Thyroid gland (tissue), 4 donors: ENCODE measurements around the gene DTX2. TPM values are rescaled to one million over a fixed set of nuclear protein-coding genes. Genes with fewer than 3 reads are reported as not detected.
"Not testable (repeated sequence)": the region's sequence is repeated elsewhere in the genome, so short reads cannot be mapped to it uniquely, and the experiment has no call there.

ENCODE experiments used
- DNase-seq, 2 donors: peaks; one replicate each; pipeline ENCODE4 v3.0.0-alpha.2; 2019
- H3K27ac ChIP-seq, 3 donors: fragments of 200-600 bp; sonication (generic); 1 replicate in 2 of 3; 2 replicates in 1 of 3; pipeline ENCODE4 v1.5.1; 2016 to 2019; ENCODE audit warnings: mild to moderate bottlenecking in 1 of 3, moderate library complexity in 1 of 3
- H3K27me3 ChIP-seq: fragments of 200-600 bp; sonication (generic); one replicate; pipeline ENCODE4 v1.5.1; 2019
- H3K36me3 ChIP-seq, 2 donors: fragments of 200-600 bp; sonication (generic); one replicate each; pipeline ENCODE4 v1.5.1; 2016 to 2019
- H3K4me1 ChIP-seq, 2 donors: fragments of 200-600 bp; sonication (generic); one replicate each; pipeline ENCODE4 v1.5.1; 2017 to 2019
- H3K4me3 ChIP-seq, 3 donors: fragments of 200-600 bp; sonication (generic); replicated peaks in 1 of 3; 1 replicate in 2 of 3; 2 replicates in 1 of 3; pipeline ENCODE4 v1.5.1; 2016; ENCODE audit warnings: mild to moderate bottlenecking in 1 of 3
- H3K9me3 ChIP-seq: fragments of 200-600 bp; sonication (generic); one replicate; pipeline ENCODE4 v1.5.1; 2017
- WGBS, 2 donors: methylation state at CpG; one replicate each; pipeline ENCODE4 v1.1.5; 2017; 5-methylcytosine and 5-hydroxymethylcytosine counted together
- intact Hi-C: fragments of 100-400 bp; cut with DNase I; formaldehyde crosslinking; loops from one replicate; pipeline ENCODE4 v1.15.1; 2023
- total RNA-seq, 4 donors: library from RNA; depleted of rRNA; stranded (reverse); fragments of >200 nt; gene quantifications; one replicate each; pipeline ENCODE4 v1.2.3, GENCODE V29; 2016

Gene DTX2
- total RNA-seq, 4 donors from 2014 or later, result 20.4 to 32.5 (median 25.2) TPM

GRCh38 chr7:76441792-76442191 lies 19.7 kb upstream of the DTX2 start:
- 70 to 100% methylated on average over 1 to 2 of the region's 10 CpGs for WGBS, 2 donors
- H3K27me3 ChIP-seq, H3K36me3 ChIP-seq, H3K27ac ChIP-seq, DNase-seq, intact Hi-C loops, H3K9me3 ChIP-seq, H3K4me3 ChIP-seq, H3K4me1 ChIP-seq: not testable (repeated sequence)

GRCh38 chr7:76442664-76443446 lies 18.7 kb upstream of the DTX2 start:
- DNase-seq, intact Hi-C loops: not testable (repeated sequence)
- 93 to 100% methylated on average over 2 to 3 of the region's 5 CpGs for WGBS, 2 donors

GRCh38 chr7:76443846-76444245 lies 17.7 kb upstream of the DTX2 start:
- H3K9me3 ChIP-seq, H3K4me1 ChIP-seq, H3K36me3 ChIP-seq, H3K4me3 ChIP-seq, intact Hi-C loops, H3K27me3 ChIP-seq: not testable (repeated sequence)
- peak overlapping the region in 1 of 3 donors; percentile 36 for H3K27ac ChIP-seq
- 39 to 53% methylated on average over 5 to 12 of the region's 12 CpGs for whole genome bisulfite sequencing, 2 donors
- peak; percentile 44 to 65 for DNase-seq

More at GRCh38 chr7:76442664-76443446, 18.7 kb upstream of the DTX2 start:
- not testable (repeated sequence) for H3K36me3 ChIP-seq, H3K27me3 ChIP-seq, H3K9me3 ChIP-seq, H3K27ac ChIP-seq, H3K4me1 ChIP-seq, H3K4me3 ChIP-seq

- H3K4me3 ChIP-seq, H3K27me3 ChIP-seq, intact Hi-C loops, H3K4me1 ChIP-seq, H3K9me3 ChIP-seq, H3K36me3 ChIP-seq: not testable (repeated sequence)
- peak in 1 of 2 donors; percentile 51 for DNase-seq
- WGBS, 2 donors, result 9 to 17% methylated on average over 4 of the region's 5 CpGs
- peak overlapping the region in 1 of 3 donors; percentile 13 for H3K27ac ChIP-seq
Observed at GRCh38 chr7:76445577-76446008, 15.9 kb upstream of the DTX2 start.

GRCh38 chr7:76457017-76457416 lies 4.5 kb upstream of the DTX2 start:
- H3K4me3 ChIP-seq, H3K27ac ChIP-seq, DNase-seq, intact Hi-C loops, H3K9me3 ChIP-seq, H3K36me3 ChIP-seq, H3K27me3 ChIP-seq, H3K4me1 ChIP-seq: not testable (repeated sequence)
- no CpG with 5 or more reads among the region's 4 CpGs for WGBS, 2 donors

GRCh38 chr7:76458504-76458903 lies 3.0 kb upstream of the DTX2 start:
- H3K4me3 ChIP-seq, H3K36me3 ChIP-seq, intact Hi-C loops, H3K27me3 ChIP-seq, H3K27ac ChIP-seq, H3K9me3 ChIP-seq, DNase-seq, H3K4me1 ChIP-seq: not testable (repeated sequence)
- 22 to 44% methylated on average over 2 of the region's 4 CpGs for WGBS, 2 donors

GRCh38 chr7:76460767-76461166 lies 742 bp upstream of the DTX2 start:
- H3K36me3 ChIP-seq, H3K4me3 ChIP-seq, H3K27me3 ChIP-seq, intact Hi-C loops, H3K4me1 ChIP-seq, H3K9me3 ChIP-seq, H3K27ac ChIP-seq: not testable (repeated sequence)
- DNase-seq, result peak in 1 of 2 donors; percentile 8
- WGBS, 2 donors, result 89 to 91% methylated on average over 14 to 15 of the region's 20 CpGs

- H3K36me3 ChIP-seq, H3K9me3 ChIP-seq, DNase-seq, H3K4me1 ChIP-seq, H3K4me3 ChIP-seq, intact Hi-C loops, H3K27me3 ChIP-seq, H3K27ac ChIP-seq: not testable (repeated sequence)
- no CpG with 5 or more reads among the region's 17 CpGs for WGBS, 2 donors
Observed at GRCh38 chr7:76462271-76462882, 868 bp downstream of the DTX2 start.

GRCh38 chr7:76464959-76465358 lies 3.5 kb downstream of the DTX2 start:
- DNase-seq, H3K27ac ChIP-seq, H3K36me3 ChIP-seq, H3K27me3 ChIP-seq, H3K9me3 ChIP-seq, H3K4me1 ChIP-seq, H3K4me3 ChIP-seq, intact Hi-C loops: not testable (repeated sequence)
- WGBS, 2 donors, result 67 to 70% methylated on average over 2 to 5 of the region's 5 CpGs

- H3K36me3 ChIP-seq, H3K27me3 ChIP-seq, intact Hi-C loops, H3K4me3 ChIP-seq, H3K4me1 ChIP-seq, H3K27ac ChIP-seq, DNase-seq, H3K9me3 ChIP-seq: not testable (repeated sequence)
- no CpG with 5 or more reads among the region's 8 CpGs for WGBS, 2 donors
Observed at GRCh38 chr7:76465950-76466349, 4.4 kb downstream of the DTX2 start.

- H3K4me3 ChIP-seq, intact Hi-C loops, H3K27ac ChIP-seq, DNase-seq, H3K36me3 ChIP-seq, H3K9me3 ChIP-seq, H3K27me3 ChIP-seq, H3K4me1 ChIP-seq: not testable (repeated sequence)
- 84 to 87% methylated on average over 10 to 12 of the region's 14 CpGs for WGBS, 2 donors
Observed at GRCh38 chr7:76467743-76468404, 6.4 kb downstream of the DTX2 start.

GRCh38 chr7:76471556-76472221 lies 10.2 kb downstream of the DTX2 start:
- DNase-seq, H3K4me1 ChIP-seq, H3K27ac ChIP-seq, intact Hi-C loops, H3K36me3 ChIP-seq, H3K9me3 ChIP-seq, H3K27me3 ChIP-seq, H3K4me3 ChIP-seq: not testable (repeated sequence)
- WGBS, 2 donors, result 91 to 92% methylated on average over 5 to 9 of the region's 10 CpGs
